Peyer's patch (tissue), 4 donors: ENCODE measurements around the gene ETV3.

Source experiments
- CTCF ChIP-seq, 6 experiments: fragments of 450-650 bp in 4 of 6; fragments of 200-600 bp in 2 of 6; sonication (generic) in 1 of 6; IDR thresholded peaks; one replicate each; pipeline ENCODE4 v1.5.1; 2017 to 2019; ENCODE audit warnings: antibody characterized with exemption in 6 of 6, mild to moderate bottlenecking in 3 of 6, moderate library complexity in 1 of 6
- POLR2A ChIP-seq, 2 donors: fragments of 450-650 bp; IDR thresholded peaks; one replicate each; pipeline ENCODE4 v1.5.1; 2017; ENCODE audit warnings: antibody characterized with exemption in 2 of 2, mild to moderate bottlenecking in 2 of 2, moderate library complexity in 2 of 2

GRCh38 chr1:157124855-157125254 is 13.3 kb downstream of the ETV3 start:
- TF ChIP-seq POLR2A (IDR thresholded peaks at IDR 0.05) = no peak
- no peak for TF ChIP-seq CTCF (IDR thresholded peaks at IDR 0.05)
